Stimulated activated CD8-positive, alpha-beta memory T cell treated with anti-CD3 and anti-CD28 coated beads, Interleukin-4, amount 100 ng/mL, for 4 hours (primary cell): ENCODE measurements around the gene COLEC12.
"Not testable (repeated sequence)": the region's sequence is repeated elsewhere in the genome, so short reads cannot be mapped to it uniquely, and the experiment has no call there.

Experiments used
- DNase-seq, 2 donors: peaks; one replicate each; pipeline ENCODE4 v3.0.0-alpha.2; 2020; ENCODE audit warnings: low read depth in 2 of 2, low spot score in 1 of 2

Gene COLEC12

DNA sequence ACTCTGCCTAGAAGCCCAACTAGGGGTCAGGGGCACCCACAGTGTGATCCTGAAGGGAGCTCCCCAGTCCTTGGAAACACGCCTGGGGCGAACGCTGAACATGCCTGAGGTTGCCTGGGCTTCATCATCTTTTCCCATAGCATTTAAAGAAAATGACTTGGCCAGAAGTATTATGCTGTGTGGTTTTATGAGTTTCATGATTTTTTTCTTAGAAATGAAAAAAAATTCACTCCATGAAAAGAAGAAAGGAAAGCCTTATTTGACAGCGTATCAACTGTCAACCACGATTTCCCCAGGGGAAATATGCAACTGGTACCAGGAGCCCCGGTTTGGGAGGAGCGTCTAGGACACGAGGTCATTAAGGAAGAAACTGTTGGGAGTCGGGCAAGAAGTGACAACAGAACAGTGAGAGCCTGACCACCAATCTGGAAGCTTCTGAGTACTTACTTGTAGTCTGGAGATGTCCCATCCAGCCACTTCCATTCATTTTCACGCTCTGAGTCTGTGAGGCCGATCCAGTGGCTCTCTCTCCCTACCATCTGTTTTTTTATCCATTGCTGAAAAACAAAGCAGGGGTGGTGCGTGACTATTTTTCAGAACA is 169.2 kb downstream of the COLEC12 start:
- DNase-seq, result no peak

- DNase-seq, result no peak
Observed at GRCh38 chr18:328928-329327, 171.6 kb downstream of the COLEC12 start.

DNA sequence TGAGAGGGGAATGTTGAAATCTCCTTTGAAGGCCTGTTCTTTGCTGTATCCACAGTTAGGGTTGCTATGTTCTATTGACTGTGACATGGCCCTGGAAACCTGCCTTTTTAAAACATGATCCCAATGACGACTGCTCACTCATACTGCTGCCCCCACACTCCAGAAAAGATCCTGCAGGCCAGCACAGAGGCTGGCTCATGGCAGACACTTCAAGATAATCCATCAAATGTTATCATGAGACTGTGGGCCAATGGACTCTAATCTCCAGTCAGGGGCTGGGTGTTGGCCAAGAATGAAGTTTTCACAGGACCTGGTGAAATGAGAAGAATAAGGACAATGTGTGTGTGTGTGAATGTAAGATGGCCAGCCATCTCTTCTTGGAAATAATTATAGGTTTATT is 173.7 kb downstream of the COLEC12 start:
- DNase-seq, result no peak

GRCh38 chr18:323253-323622 is 177.3 kb downstream of the COLEC12 start:
- DNase-seq, result no peak

DNA sequence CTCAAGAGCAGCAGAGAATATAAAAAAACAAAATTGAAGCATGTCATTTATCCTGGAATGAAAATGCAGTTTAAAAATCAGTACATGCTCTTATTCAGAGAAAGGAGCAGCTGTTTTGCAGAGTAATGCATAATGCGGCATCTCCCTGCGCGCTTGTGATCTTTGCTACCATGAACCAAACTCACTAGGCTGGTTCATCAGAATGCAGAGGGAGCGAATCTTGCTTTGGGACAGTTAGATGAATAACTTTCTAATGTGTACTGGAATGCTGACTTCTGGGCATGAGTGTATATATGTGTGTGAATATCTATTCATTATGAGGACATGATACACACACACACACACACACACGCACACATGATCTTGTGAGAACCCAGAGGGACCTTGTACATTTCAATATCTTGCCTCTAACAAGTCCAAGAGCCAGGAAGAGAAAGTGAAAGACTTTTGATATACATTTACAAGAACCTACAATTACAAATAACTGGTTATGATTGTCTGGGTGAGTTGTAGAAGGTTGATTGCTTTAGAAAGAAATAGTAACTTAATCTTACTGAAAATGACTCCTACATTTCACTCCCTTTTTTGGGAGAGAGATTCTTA is 178.5 kb downstream of the COLEC12 start:
- no peak for DNase-seq

DNA sequence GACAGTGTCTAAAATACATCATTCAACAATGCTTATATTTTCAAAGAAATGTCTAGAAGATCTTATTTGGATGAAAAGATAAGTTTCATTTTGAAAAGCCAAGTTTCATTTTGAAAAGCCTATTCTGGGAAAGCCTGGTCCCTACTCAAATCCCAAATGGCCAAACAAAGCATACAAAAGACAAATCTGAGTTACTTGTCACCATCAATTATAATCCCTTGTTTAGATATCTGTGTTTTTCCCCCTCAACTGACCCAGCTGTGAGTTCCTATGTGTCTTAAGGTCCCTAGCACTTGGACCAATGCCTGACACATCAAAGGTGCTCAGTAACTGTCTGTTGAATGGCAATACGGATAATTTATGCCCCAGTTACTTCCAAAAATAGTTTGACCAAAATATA is 180.3 kb downstream of the COLEC12 start:
- DNase-seq, result no peak

GRCh38 chr18:319720-320119 is 180.8 kb downstream of the COLEC12 start:
- DNase-seq, result no peak

DNA sequence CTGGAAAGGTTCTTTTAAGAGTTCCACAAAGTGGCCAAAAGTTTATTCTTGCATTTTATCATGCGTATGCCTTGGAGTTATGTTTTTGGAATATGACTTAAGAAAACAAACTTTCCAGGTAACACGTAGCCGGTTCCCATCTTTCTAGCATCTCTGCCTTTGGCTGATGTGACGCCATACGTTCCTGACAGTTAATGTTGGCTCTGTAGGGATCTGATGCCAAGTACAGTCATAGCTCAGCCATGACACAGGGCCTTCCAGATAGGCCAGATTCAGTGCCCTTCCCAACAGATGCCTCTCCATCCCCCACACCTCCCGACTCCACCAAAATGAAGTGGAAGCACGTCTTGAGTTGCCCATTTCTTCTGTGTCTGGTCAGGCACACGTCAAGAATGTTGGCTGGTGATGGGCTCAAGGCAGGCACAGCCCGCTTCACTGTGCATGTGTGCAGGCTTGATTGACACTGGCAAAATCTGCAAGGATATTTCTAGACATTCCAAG is 181.7 kb downstream of the COLEC12 start:
- no peak for DNase-seq

DNA sequence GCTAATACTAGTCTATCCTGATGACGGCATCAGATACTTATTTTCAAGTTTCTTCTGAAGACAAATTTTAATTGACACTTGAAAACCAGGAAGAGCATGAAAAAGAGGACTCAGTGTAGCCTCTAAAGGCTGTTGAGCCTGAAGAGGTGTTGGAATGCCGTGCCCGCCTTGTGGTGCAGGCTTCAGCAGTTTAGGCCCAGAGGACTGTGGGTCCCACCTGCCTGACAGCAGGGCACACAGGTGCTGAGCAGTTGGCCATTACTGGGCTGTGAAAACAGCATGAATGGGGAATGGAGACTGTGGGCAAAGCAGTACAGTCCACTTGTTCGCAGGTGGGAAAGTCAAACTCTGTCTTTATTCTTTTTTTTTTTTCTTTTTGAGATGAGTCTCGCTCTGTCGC is 182.9 kb downstream of the COLEC12 start:
- DNase-seq, result no peak

- no peak for DNase-seq
Observed at GRCh38 chr18:316393-316792, 184.1 kb downstream of the COLEC12 start.

DNA sequence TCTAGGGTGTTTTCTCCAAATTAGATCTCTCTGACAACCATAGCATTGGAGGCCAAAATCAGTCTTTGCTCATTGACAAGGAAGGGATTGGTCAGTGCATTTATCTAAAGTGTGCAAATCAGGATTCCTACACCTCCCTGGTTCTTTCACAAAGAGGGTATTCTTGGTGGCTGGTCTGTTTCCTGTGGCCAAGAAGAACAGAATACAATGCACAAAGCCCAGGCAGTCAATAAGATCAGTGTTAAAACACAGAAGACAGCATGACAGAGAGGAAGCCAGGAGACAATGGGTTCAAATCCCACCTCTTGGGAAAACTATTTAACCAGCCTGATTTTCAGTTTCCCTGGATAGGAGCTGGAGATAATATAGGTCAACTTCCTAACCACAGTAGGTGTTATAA is 186.6 kb downstream of the COLEC12 start:
- no peak for DNase-seq

- DNase-seq, result no peak
Observed at GRCh38 chr18:312415-312814, 188.1 kb downstream of the COLEC12 start.

DNA sequence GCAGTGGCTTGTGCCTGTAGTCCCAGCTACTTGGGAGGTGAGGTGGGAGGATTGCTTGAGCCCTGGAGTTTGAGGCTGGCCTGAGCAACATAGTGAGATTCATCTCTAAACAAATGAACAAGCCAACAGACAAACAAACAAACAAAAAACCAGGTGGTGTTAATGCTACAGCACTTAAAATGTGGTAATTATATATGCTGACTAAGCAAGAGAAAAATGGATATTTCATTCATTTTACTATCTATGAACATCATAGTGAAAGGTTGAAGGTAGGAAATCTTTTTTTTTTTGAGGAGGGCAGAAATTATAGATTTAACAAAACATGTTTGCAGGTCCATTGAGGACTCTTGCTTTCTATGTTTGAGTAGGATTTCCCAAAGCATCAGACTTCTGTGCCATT is 190.5 kb downstream of the COLEC12 start:
- no peak for DNase-seq

DNA sequence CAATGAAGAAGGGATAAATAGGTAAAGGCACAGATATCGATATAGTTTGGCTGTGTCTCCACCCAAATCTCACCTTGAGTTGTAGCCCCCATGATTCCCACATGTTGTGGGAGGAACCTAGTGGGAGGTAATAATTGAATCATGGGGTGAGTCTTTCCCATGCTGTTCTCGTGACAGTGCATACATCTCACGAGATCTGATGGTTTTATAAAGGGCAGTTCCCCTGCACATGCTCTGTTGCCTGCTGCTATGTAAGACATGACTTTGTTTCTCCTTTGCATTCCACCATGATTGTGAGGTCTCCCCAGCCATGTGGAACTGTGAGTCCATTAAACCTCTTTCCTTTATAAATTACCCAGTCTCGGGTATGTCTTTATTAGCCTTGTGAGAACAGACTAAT is 192.4 kb downstream of the COLEC12 start:
- not testable (repeated sequence) for DNase-seq

- DNase-seq, result no peak
Observed at GRCh38 chr18:306608-307255, 193.8 kb downstream of the COLEC12 start.

DNA sequence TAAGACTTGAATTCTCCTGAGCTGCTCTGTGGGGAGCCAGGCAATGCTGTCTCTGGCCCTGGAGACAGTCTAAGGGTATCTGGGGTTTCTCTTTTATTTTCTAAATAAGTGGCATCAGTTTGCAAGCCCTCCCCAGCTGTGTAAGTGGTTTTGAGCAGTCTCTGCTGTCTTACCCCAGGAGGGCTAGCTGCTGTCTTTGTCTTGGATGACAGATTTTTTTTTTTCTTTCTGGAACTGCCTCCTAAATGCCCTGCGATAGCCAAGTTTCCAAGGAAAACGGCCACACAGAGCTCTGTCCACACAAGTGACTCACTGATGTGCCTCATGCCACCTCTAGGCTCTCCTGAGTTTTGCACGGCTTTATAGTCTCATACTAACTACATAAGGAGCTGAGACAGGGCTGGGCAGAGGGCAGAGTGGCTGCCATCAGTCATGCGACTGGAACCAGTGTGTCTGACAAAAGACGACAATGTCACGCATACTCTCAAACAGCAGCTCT is 195.4 kb downstream of the COLEC12 start:
- DNase-seq, result no peak

DNA sequence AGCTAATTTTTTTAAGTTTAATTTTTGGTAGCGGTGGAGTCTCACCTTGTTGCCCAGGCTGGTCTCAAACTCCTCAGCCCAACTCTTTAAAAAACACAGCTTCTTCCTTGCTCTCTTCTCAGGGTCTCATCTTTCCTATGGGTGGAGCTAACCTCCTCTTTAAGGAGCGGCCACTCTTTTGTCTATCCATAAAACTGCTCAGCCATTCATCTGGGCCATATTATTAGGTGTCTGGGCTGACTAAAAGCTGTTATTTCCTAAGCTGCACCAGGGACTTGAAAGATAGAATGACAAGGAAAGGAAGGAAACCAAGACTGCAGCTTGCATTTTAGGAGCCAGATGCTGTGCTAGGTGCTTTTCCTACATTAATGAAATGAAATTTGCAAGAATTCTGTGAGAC is 196.9 kb downstream of the COLEC12 start:
- DNase-seq, result no peak

DNA sequence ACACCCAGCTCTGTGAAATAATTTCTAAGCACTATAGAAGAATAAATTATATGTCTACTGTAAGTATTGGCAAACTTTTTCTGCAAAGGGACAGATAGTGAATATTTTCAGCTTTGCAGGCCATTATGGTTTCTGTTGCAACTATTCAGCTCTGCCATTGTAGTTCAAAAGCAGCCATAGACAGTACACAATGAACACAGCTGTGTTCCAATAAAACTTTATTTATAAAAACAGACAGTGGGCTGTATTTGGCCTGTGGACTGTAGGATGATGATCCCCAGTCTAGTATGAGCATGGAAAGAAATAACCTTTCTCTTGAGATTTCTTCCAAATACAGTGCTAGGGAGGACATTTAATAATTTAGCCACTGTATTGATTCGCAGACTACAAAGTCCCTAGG is 197.5 kb downstream of the COLEC12 start:
- DNase-seq, result no peak

DNA sequence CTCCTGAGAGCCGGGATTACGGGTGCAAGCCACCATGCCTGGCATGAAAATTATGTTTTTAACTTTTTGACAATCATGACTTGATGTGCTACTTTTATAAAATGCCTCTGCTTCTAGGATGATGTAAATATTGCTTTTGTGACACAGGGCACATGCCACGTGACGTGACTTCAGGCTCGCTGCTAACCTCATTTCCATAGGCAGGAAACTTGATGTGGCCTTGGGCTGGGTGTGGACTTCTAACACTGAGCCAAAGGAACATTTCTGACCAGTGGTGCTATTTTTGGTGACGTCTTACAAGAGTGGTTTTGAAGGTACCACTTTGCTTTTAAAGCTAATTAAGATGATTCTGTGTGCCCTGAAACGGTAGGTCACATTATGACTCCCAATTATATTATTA is 198.4 kb downstream of the COLEC12 start:
- no peak for DNase-seq

- DNase-seq, result no peak
Observed at GRCh38 chr18:297936-298335, 202.6 kb downstream of the COLEC12 start.

- no peak for DNase-seq
Observed at GRCh38 chr18:295756-296490, 204.6 kb downstream of the COLEC12 start.

- no peak for DNase-seq
Observed at GRCh38 chr18:294566-294965, 205.9 kb downstream of the COLEC12 start.
